ENCODE results near the gene FGF11.

DNA sequence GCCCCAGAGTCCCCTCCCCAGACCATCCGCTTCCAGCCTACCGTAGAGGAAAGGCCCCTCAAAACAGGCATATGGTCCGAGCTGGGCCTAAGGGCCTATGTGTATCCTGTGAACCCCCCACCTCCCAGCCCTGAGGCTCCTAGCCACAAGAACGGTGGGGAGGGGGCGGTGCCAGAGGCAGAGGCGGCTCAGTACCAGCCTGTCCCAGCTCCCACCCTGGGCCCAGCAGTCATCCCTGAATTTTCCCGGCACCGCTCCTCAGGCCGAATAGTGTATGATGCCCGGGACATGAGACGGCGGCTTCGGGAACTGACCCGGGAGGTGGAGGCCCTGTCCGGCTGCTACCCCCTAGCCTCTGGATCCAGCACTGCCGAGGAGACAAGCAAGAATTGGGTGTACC lies 18.1 kb upstream of the FGF11 start:
- TF ChIP-seq POLR2AphosphoS5 (IDR thresholded peaks at IDR 0.05; ENCODE audit: low read depth, low read length) = no peak
- TF ChIP-seq, protein P1, sequence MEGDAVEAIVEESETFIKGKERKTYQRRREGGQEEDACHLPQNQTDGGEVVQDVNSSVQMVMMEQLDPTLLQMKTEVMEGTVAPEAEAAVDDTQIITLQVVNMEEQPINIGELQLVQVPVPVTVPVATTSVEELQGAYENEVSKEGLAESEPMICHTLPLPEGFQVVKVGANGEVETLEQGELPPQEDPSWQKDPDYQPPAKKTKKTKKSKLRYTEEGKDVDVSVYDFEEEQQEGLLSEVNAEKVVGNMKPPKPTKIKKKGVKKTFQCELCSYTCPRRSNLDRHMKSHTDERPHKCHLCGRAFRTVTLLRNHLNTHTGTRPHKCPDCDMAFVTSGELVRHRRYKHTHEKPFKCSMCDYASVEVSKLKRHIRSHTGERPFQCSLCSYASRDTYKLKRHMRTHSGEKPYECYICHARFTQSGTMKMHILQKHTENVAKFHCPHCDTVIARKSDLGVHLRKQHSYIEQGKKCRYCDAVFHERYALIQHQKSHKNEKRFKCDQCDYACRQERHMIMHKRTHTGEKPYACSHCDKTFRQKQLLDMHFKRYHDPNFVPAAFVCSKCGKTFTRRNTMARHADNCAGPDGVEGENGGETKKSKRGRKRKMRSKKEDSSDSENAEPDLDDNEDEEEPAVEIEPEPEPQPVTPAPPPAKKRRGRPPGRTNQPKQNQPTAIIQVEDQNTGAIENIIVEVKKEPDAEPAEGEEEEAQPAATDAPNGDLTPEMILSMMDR (IDR thresholded peaks at IDR 0.05) = no peak
- TF ChIP-seq MXI1 (IDR thresholded peaks at IDR 0.05; ENCODE audit: low read depth, low read length) = no peak
- TF ChIP-seq TEAD4 (IDR thresholded peaks at IDR 0.05; ENCODE audit: borderline replicate concordance, insufficient read depth) = no peak
- no peak for TF ChIP-seq SIN3A (IDR thresholded peaks at IDR 0.05; ENCODE audit: borderline replicate concordance, low read depth, low read length)
- TF ChIP-seq, protein P2, sequence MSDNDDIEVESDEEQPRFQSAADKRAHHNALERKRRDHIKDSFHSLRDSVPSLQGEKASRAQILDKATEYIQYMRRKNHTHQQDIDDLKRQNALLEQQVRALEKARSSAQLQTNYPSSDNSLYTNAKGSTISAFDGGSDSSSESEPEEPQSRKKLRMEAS (IDR thresholded peaks at IDR 0.05; ENCODE audit: low read depth) = no peak

Measured in SK-N-SH (cell line).